Gastroesophageal sphincter (tissue), 4 donors: Measurements from ENCODE around the gene DIAPH2. TPM values are rescaled to one million over a fixed set of nuclear protein-coding genes. Genes with fewer than 3 reads are reported as not detected.

Experiments used
- ATAC-seq: fragments of 150-250 bp; one replicate; pipeline ENCODE4 v1.9.1; 2016; ENCODE audit warnings: mild to moderate bottlenecking, moderate library complexity
- H3K27ac ChIP-seq, 4 donors: fragments of 200-600 bp; sonication (generic) in 3 of 4; 1 replicate in 3 of 4; 2 replicates in 1 of 4; pipeline ENCODE4 v1.5.1; 2016 to 2019
- H3K27me3 ChIP-seq: fragments of 200-600 bp; sonication (generic); one replicate; pipeline ENCODE4 v1.5.1; 2019
- H3K36me3 ChIP-seq, 2 donors: fragments of 200-600 bp; sonication (generic); one replicate each; pipeline ENCODE4 v1.5.1; 2019; ENCODE audit warnings: control low read depth in 1 of 2
- H3K4me1 ChIP-seq, 3 donors: fragments of 200-600 bp; sonication (generic); 1 replicate in 2 of 3; 2 replicates in 1 of 3; pipeline ENCODE4 v1.5.1; 2016 to 2019; ENCODE audit warnings: control low read depth in 2 of 3
- H3K4me3 ChIP-seq, 2 donors: fragments of 200-600 bp; sonication (generic); one replicate each; pipeline ENCODE4 v1.5.1; 2019; ENCODE audit warnings: mild to moderate bottlenecking in 1 of 2, moderate library complexity in 1 of 2
- H3K9me3 ChIP-seq, 3 donors: fragments of 200-600 bp; sonication (generic); one replicate each; pipeline ENCODE4 v1.5.1; 2017 to 2019; ENCODE audit warnings: control low read depth in 2 of 3
- CTCF ChIP-seq, 4 experiments: fragments of 200-600 bp in 2 of 4; fragments of 450-650 bp in 2 of 4; sonication (generic) in 1 of 4; IDR thresholded peaks; one replicate each; pipeline ENCODE4 v1.5.1; 2017 to 2019; ENCODE audit warnings: antibody characterized with exemption in 4 of 4, mild to moderate bottlenecking in 2 of 4, moderate library complexity in 2 of 4
- EP300 ChIP-seq: sonication (generic); formaldehyde crosslinking; IDR thresholded peaks from one replicate; pipeline ENCODE4 v1.6.1; 2017; ENCODE audit warnings: antibody characterized with exemption, mild to moderate bottlenecking
- POLR2A ChIP-seq, 2 donors: fragments of 450-650 bp; IDR thresholded peaks; one replicate each; pipeline ENCODE4 v1.6.1; 2017; ENCODE audit warnings: antibody characterized with exemption in 2 of 2, mild to moderate bottlenecking in 2 of 2, moderate library complexity in 1 of 2
- POLR2AphosphoS5 ChIP-seq: sonication (generic); formaldehyde crosslinking; IDR thresholded peaks from one replicate; pipeline ENCODE4 v1.6.1; 2017; ENCODE audit warnings: antibody characterized with exemption
- WGBS, 2 donors: methylation state at CpG; one replicate each; pipeline ENCODE4 v1.1.5; 2018; ENCODE audit warnings: low coverage in 1 of 2; 5-methylcytosine and 5-hydroxymethylcytosine counted together
- total RNA-seq, 4 donors: library from RNA; depleted of rRNA; stranded (reverse); fragments of >200 nt; gene quantifications; one replicate each; pipeline ENCODE4 v1.1.0, GENCODE V29; 2016

The DIAPH2 gene
- total RNA-seq, 4 donors from 2014 or later: 46.1 to 93.9 (median 76.5) TPM

- no peaks in the 10 kb centered on the region for H3K36me3 ChIP-seq
- peaks cover 0 to 14% (median 0%) of the 10 kb centered on the region in 3 donors for H3K4me1 ChIP-seq
- no peaks in the 10 kb centered on the region for H3K9me3 ChIP-seq
- no peak for TF ChIP-seq EP300
- no peak for TF ChIP-seq CTCF (IDR thresholded peaks at IDR 0.05)
- no peak for TF ChIP-seq POLR2A (IDR thresholded peaks at IDR 0.05)
- no peak for TF ChIP-seq POLR2AphosphoS5
- no peak overlapping the region for H3K4me3 ChIP-seq
- H3K27me3 ChIP-seq: no peaks in the 10 kb centered on the region
- 64 to 93% methylated on average over 3 of the region's 3 CpGs for WGBS, 2 donors
- no peak for ATAC-seq
- no peak overlapping the region for H3K27ac ChIP-seq
Observed at GRCh38 chrX:96861218-96861617, 176.6 kb downstream of the DIAPH2 start.

GRCh38 chrX:96861661-96862060 lies 177.0 kb downstream of the DIAPH2 start:
- Histone ChIP-seq H3K9me3 (no peaks in the 10 kb centered on the region), H3K4me3 (no peak overlapping the region), H3K4me1 (peaks cover 0 to 9% (median 0%) of the 10 kb centered on the region in 3 donors), H3K36me3 (no peaks in the 10 kb centered on the region), H3K27me3 (no peaks in the 10 kb centered on the region), H3K27ac (no peak overlapping the region)
- TF ChIP-seq POLR2A (IDR thresholded peaks at IDR 0.05): no peak
- no peak for TF ChIP-seq EP300
- TF ChIP-seq CTCF (IDR thresholded peaks at IDR 0.05): no peak
- no peak for TF ChIP-seq POLR2AphosphoS5
- 87 to 88% methylated on average over 3 to 4 of the region's 4 CpGs for WGBS, 2 donors
- no peak for ATAC-seq

GRCh38 chrX:96883608-96884007 lies 199.0 kb downstream of the DIAPH2 start, which contains the start of gene RPA4:
RPA4 (plus strand) TSS chrX:96883908; CDS start chrX:96884311, 403 bp downstream.
- no peaks in the 10 kb centered on the region for H3K9me3 ChIP-seq
- ATAC-seq: no peak
- no peak within 1 kb of the TSS for H3K4me3 ChIP-seq
- 92 to 95% methylated on average over 5 to 10 of the region's 10 CpGs for WGBS, 2 donors
- H3K27ac ChIP-seq: no peak within 1 kb of the TSS
- TF ChIP-seq POLR2AphosphoS5: no peak
- TF ChIP-seq EP300: no peak
- H3K27me3 ChIP-seq: no peaks in the 10 kb centered on the region
- H3K36me3 ChIP-seq: peaks cover 0 to 3% of the 10 kb centered on the region in 2 donors
- H3K4me1 ChIP-seq: no peaks in the 10 kb centered on the region

- Histone ChIP-seq H3K4me3 (no peak overlapping the region), H3K36me3 (peaks cover 0 to 3% of the 10 kb centered on the region in 2 donors), H3K27ac (no peak overlapping the region), H3K9me3 (no peaks in the 10 kb centered on the region), H3K27me3 (no peaks in the 10 kb centered on the region), H3K4me1 (no peaks in the 10 kb centered on the region)
- 80 to 100% methylated on average over 1 to 5 of the region's 13 CpGs for WGBS, 2 donors
- no peak for TF ChIP-seq EP300
- TF ChIP-seq POLR2AphosphoS5: no peak
- no peak for TF ChIP-seq POLR2A (IDR thresholded peaks at IDR 0.05)
- no peak for TF ChIP-seq CTCF (IDR thresholded peaks at IDR 0.05)
- ATAC-seq: no peak
Observed at GRCh38 chrX:96884027-96884426, 199.4 kb downstream of the DIAPH2 start.

GRCh38 chrX:96889726-96890125 lies 205.1 kb downstream of the DIAPH2 start:
- Histone ChIP-seq H3K36me3 (no peaks in the 10 kb centered on the region), H3K27me3 (no peaks in the 10 kb centered on the region), H3K4me3 (no peak overlapping the region), H3K4me1 (no peaks in the 10 kb centered on the region), H3K9me3 (no peaks in the 10 kb centered on the region), H3K27ac (no peak overlapping the region)
- TF ChIP-seq CTCF (IDR thresholded peaks at IDR 0.05): no peak
- TF ChIP-seq POLR2AphosphoS5: no peak
- TF ChIP-seq EP300: no peak
- no peak for TF ChIP-seq POLR2A (IDR thresholded peaks at IDR 0.05)
- 44 to 45% methylated on average over 1 of the region's 1 CpG for WGBS, 2 donors
- no peak for ATAC-seq
